HuH-7 (cell line): Measurements from ENCODE around the gene VAV2.
"Not testable (repeated sequence)": the region's sequence is repeated elsewhere in the genome, so short reads cannot be mapped to it uniquely, and the experiment has no call there.

Experiments used
- DNase-seq: peaks from one replicate; pipeline ENCODE4 v3.0.0; 2011; ENCODE audit warnings: low spot score

The VAV2 gene

DNA sequence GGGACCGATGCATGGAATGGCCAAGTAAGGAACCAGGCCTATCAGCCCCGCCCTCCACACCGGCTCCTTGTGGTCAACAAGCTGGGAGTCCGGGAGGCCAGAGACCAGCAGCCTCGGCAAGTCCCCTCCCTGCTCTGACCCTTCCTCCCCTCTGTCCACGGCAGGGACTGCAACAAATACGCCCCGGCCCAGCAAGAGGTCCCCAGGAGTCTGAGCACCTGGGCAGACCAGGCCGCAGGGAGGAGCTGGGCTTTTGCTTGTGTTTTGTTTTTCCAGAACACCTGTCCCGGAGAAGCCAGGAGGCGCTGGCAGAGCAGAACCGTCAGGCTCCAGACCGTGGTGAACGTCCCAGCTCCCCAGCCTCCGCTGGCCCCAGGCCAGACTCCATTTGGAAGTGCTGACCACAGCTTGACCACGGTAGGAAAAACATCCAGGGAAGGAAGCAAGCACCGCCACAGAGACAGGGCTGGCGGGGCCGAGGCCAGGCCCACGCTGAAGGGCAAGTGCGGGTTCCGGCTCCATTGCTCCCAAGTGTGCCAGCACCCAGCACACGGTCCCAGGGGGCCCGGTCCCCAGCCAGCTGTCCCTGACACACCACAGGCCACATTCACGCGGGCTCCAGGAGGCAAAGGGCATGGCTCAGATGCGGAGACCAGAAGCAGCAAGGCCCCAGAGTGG, 56.7 kb downstream of the VAV2 start:
- DNase-seq: no peak

DNA sequence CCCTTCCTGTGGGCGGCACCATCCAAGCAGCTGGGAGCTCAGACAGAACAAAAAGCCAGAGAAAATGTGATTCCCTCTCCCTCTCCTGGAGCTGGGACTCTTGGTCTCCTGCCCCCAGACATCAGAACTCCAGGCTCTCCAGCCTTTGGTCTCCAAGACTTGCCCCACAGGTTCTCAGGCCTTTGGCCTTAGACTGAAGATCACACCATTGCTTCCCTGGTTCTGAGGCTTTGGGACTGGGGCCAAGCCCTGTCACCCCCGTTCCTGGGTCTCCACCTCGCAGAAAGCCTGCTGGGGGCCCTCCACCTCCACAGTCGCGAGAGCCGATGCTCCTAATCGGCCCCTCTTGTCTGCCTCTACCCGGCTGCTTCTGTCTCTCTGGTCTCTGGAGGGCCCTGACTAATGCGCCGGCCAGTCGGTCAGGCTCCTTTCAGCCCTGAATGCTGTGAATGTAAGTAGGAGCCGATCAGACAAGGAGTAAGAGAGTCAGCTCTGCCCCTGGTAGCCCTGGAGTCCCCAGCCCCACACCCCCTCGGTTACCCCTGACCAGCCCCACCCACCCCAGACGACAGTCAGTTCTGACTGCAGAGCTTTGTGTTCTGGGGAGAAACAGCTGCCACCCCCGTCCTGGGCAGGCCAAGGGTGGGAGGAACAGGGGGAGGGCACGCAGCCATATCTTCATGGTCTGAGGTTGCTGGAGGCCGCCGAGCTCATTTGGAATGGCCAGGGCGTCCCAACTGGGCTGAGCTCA, 57.5 kb downstream of the VAV2 start:
- DNase-seq: no peak

DNA sequence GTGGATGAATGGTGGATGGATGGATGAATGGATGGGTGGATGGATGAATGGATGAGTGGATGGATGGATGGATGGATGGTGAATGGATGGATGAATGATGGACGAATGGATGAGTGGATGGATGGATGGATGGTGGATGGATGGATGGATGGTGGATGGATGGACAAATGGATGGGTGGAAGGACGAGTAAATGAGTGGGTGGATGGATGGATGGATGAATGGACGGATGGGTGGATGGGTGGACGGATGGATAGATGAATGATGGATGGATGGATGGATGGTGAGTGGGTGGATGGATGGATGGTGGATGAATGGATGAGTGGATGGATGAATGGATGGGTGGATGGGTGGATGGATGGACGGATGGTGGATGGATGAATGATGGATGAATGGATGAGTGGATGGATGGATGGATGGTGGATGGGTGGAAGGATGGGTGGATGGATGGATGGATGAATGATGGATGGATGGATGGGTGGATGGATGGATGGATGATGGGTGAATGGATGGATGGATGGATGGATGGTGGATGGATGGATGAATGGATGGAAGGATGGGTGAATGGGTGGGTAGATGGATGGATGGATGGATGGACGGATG, 58.6 kb downstream of the VAV2 start:
- no peak for DNase-seq

DNA sequence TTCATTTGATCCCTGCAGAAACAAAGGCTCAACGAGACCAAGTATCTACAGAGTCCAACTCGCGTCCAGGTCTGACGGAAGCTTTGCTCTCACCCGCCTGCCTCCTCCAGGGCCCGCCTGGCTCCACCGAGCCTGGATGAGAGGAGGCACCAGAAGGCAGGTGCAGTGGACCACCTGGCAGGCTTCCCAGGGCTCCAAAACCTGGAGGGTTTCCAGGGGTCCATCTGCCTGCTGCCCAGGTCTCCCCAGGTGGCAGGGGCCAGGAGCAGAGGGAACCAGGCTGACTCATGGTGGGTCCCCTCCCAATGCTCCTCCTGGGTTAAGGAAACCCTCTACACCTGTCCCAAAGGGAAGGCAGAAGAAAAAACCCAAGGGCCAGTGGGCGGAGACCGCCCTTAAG, 59.5 kb downstream of the VAV2 start:
- DNase-seq: no peak

DNA sequence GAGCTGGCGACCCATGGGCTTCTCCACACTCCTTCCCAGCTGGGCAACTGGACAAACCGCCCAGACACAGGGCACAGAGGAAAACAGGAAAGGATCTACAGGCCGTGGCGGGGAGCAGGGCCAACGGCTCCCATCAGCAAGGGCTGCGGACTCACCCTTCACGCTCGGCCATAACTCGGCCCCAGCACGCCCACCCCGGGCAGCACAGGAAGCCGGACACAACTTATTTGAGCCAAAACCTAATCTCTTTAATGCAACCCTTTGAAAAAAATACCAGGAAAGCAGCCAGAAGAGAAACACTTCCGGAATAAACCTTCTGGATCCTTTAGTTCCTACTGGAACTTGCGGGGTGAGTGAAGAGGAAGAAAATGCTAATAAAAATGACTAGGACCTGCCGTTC, 59.9 kb downstream of the VAV2 start:
- no peak for DNase-seq

DNA sequence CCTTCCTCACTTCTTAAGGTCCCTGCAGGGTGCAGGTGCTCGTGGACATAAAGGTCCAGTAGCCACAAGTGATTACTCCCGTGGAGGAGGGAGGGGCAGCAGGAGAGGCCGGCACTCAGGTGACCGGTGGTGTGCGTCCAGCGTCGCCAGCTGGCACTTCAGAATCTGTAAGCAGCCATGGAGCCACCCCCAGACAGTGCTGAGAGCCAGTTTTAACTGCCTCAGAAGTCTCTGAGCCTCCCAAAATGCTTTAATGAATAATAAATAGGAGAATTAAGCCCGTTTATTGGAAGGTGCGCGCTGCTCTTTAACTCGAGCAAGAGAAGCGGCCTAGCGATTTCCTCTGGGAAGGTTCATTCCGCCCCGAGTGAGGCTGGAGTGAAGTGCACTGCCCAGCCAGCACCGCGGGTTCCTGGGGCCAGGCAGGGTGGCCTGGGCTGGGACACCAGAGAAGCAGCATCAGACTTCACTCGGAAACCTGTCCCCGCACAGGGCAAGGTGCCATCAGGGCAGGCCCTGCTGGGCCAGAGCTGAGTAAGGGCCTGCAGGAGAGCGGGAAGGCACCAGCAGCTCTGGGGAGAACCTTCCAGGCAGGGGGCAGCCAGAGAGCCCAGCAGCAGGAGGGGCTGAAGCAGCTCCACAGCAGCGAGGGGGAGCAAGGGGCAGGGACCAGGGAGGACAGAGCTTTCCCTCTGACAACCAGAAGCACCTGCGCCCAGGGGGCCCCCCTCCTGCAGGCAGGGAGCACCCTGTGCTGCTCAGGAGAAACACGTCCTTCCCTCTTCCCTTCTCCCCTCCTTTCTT, 61.2 kb downstream of the VAV2 start:
- DNase-seq: no peak

DNA sequence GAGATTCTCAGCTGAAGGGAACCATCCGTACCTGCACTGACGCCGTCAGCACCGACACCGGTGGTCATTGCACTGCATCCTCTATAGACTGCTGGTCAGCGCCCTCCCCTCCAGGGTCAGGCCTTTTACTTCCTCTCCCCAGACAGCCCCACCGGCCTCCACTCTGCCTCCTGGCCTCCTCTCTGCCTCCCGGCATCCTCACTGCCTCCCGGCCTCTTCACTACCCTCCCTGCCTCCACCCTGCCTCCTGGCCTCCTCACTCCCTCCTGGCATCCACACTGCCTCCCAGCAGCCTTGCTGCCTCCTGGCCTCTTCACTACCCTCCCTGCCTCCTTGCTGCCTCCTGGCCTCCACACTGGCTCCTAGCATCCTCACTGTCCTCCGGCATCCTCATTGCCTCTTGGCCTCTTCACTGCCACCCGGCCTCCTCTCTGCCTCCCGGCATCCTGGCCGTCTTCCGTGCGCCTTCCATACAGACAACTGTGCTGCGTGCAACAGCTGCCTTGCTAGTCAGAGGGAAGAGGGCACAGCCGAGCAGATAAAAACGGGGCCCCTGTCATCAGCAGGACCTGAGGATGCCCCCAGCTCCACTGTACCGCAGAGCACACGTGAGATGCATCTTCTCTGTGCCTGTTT, 62.0 kb downstream of the VAV2 start:
- DNase-seq: no peak

DNA sequence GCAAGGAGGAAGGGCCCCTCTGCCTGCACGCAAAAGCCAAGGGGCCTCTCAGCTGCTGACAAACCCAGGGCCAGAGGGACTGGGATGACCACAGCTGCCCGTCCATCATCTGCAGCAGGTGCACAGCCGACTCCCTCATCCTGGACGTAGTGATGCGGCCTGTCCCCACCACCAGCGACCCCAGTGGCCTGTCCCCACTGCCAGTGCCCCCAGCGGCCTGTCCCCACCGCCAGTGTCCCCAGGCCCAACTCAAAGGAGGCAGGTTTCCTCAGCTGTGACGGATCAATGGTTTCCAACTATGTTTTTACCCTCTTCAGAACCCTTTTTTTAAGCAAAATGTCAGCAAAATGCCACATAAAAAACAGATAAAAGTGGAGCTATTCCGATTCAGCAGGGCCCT, 62.5 kb downstream of the VAV2 start:
- DNase-seq: no peak

DNA sequence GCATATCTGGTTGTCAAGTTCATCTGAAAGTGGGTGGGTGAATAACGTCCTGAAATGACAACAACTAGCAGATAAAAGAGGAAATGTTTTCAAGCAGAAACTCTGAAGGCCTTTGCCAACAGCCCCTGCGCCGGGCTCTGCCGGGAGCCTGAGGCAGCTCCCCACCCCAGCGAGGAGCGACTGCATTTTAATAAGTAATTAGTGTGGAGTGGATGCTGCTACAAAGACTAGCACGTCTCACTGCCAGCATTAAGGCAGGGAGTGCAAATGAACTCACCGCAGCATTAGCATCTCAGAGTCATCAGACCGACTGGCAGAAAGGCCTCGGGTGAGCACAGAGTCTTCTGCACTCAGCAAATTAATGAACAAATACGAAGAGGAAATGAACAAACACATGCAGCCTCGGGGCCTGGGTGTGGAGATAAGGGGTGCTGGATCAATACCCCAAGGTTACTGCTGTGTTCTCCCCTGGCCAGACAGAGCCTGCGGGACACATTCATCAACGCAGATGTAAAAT, 63.8 kb downstream of the VAV2 start:
- no peak for DNase-seq

DNA sequence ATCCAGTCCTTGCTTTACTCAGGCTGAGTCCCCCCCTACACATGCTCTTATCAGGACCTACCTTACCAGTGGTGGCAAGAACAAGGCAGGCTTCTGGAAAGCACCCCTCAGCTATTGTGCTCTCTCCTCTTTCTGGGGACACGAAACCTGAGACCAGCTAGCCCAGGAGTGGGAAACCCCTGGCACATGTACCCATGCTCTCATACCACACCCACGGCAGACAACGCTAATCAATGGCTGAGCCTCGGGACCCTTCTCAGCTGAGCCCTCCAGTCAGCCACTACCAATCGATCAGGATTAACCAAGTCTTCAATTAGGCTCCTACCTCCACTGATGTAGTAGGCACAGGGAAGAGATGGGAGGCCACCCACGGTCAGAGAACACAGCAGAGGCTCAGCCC, 65.1 kb downstream of the VAV2 start:
- no peak for DNase-seq

DNA sequence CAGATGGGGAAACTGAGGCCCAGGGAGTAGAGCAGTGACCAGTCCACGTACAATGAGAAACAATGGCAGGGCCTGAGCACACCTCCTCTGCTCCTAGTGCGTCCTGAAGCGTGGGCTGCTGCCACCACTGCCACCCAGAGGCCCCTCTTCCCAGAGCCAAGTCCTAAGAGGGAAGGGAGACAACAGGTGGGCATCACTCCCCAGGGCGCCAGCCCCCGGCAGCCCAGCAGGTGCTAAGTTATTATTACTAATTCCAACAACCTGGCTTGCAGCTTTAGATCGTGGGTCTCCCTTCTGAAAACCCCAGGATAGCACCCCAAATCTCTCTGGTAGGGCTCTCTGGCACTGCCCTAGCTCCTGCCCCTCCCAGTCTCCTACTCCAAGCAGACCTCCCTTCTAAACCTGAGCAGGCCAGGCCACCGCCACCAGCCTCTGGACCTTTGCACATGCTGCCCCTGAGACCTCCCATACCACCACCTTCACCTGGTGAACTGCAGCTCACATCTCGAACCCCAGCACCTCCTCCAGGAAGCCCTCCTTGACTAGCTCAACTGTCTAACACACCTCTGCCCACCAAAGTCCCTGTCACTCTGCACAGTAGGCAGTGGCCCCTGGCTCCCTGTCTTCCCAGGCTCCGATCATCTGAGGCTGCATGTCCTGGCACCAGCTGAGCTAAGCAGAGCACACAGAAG, 65.8 kb downstream of the VAV2 start:
- no peak for DNase-seq

DNA sequence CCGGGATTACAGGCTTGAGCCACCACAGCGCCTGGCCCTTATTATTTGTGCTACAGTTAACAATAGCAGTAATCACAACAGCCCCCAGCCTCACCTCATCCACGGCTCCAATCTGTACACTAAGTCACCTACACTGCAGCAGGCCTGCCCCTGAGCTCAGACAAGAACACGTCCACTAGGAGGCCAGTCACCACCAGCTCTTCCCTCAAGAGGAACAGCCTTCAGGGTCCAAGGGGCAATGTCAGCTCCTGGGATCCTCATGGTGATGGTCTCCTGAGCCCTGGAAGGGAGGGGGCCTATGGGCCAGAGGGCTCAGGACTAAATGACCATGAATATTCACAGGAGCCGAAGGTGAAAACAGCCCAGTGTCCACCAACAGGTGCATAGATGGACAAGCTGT, 67.7 kb downstream of the VAV2 start:
- DNase-seq: peak; percentile 71

DNA sequence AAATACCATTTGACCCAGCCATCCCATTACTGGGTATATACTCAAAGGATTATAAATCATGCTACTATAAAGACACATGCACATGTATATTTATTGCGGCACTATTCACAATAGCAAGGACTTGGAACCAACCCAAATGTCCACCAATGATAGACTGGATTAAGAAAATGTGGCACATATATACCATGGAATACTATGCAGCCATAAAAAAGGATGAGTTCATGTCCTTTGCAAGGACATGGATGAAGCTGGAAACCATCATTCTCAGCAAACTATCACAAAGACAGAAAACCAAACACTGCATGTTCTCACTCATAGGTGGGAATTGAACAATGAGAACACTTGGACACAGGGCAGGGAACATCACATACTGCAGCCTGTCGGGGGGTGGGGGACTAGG, 68.5 kb downstream of the VAV2 start:
- DNase-seq: not testable (repeated sequence)

DNA sequence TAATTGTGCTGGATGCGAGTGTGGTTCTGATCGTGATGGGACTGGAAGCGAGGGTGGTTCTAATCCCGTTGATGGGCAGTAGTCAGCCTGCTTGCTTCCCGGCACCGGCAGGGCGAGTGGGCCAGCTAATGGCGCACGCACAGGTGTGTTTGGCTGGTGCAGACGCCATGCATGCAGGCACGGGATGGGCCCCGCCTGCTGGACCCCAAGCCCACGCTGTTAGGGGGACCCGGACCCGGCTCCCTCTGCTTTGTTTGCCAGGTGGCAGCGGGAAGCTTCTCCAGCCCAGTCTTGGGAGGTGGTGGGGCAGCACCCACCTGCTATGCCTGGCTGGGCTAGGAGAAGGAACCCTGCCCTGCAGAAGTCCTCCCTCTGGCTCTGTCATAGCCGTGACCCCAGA, 70.3 kb downstream of the VAV2 start:
- DNase-seq: no peak

DNA sequence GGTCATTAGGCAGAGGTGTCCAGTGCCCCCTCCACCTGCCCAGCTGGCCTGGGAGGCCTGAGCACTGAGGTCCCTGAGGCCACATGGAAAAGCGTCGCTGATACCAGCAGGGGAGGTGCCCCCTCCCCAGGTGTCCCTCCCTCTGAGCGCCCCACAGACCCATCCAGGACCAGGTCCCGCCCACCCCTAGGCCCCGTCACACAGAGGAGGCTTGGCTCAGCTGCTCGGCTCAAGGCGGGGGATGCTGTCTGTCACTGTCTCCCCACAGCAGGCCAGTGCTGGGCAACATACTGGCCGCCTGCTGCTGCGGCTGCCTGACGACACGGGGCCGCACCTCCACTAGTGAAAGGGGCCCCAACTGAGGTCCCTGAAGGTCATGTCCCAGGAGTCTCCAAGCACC, 71.7 kb downstream of the VAV2 start:
- DNase-seq: no peak

DNA sequence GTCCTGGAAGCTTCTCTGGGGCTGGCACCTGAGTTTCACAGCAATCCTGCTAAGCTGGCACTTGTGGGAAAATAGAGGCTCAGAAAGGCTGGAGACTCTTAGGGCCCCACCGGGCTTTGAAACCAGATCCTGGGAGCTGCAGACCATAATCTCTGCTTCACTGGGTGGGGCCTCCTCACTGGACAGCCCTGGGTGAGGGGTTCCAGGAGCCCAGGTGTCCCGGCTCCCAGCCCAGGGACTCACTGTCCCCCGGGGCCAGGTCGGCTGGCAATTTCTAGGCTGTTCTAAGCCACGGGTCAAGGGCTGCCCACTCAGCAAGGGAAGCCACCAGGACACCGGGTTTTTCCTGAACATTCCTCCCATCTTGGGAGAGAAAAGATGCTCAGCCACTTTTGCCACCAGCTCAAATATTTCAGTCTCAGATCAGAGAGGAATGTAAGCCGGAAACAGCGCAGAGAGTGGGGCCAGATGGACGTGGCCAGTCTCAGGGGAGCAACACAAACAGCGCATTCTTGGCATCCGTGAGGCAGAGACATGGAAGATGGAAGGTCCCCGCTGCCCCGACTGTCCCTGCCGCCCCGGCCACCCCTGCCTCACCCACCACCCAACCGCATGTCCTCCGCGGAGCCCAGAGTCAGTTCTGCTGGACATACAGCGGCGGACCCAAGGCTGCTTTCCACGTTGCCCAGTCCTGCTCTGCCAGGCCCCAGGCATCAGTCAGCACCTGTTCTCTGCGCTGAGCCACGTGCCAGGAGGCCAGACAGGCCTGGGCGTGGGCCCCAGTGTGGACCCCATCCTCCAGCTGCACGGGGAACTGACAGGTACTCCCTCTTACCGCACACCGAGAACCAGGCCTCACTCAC, 72.6 kb downstream of the VAV2 start:
- no peak for DNase-seq

DNA sequence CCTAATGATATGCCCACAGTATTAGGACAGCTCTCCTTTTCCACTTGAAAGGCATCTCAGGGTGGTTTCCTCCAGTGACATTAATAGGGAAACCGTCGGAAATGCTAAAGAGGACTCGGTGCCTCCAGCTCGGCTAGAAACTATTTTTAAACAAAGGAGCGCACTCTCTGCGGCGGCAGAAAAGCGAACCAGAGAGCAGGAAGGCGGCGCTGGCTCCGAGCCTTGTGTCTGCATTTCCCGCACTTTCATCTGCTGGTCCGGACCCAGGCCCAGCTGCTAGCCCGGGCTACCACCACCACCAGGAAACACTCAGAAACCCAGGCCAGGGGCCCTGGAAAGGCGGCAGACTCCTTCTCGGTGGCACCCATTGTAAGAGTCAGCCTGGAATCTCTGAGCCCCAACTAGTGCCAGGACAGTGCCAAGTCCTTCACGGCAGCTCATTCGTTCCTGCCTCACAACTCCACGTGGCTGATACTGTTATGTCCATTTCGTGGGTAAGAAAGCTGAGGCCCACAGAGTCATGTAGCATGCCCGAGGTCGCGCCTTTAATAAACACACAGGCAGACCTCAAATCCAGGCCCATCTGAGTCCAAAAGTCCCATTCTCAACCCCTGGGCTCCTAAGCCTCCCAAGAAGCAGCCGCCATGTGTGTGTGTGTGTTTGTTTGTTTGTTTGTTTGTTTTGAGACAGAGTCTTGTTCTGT, 73.9 kb downstream of the VAV2 start:
- no peak for DNase-seq

DNA sequence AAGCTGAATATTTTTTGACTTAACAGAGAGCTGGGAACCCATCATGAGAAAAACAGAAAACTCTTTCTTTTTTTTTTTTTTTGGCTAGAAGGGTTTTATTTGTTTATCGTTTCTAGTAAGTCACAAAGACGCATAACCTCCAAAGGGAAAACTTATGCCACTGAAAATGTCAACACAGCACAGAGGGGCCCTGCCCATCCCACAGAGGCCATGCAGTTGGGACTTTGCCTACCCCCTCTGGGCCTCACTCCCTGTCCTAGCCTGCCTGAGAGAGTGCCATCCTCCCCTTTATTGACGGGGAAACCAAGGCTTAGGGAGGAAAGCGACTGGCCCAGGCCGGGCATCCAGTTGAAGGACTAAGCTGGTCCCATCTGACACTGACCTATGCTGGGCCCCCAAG, 74.7 kb downstream of the VAV2 start:
- no peak for DNase-seq

DNA sequence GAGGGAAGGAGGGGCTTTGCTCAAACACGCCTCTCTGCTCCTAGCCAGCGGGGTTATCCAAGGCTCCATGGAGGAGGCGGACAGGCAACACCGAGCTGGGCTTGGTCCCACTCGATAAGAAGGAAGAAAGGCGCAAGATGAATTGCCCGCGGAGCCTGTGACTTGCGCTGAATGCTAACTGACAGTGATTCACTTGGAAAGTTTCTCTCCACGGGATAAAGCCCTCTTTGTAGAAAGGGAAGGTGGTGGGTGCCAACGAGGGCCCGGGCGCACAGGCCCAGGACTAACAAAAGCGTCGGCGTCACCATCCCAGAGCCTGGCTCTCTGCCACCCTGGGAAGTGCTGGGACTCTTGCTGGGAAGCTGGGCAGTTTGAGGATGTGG, 76.0 kb downstream of the VAV2 start:
- DNase-seq: no peak
